Stimulated activated CD8-positive, alpha-beta memory T cell treated with anti-CD3 and anti-CD28 coated beads, Interleukin-12 subunit alpha, Interleukin-12 subunit beta, amount 100 ng/mL, for 24 hours (primary cell): Measurements from ENCODE around the gene ANKS1A.

Experiments used
- DNase-seq: peaks from one replicate; pipeline ENCODE4 v3.0.0-alpha.2; 2020; ENCODE audit errors: extremely low read depth

ANKS1A gene

DNA sequence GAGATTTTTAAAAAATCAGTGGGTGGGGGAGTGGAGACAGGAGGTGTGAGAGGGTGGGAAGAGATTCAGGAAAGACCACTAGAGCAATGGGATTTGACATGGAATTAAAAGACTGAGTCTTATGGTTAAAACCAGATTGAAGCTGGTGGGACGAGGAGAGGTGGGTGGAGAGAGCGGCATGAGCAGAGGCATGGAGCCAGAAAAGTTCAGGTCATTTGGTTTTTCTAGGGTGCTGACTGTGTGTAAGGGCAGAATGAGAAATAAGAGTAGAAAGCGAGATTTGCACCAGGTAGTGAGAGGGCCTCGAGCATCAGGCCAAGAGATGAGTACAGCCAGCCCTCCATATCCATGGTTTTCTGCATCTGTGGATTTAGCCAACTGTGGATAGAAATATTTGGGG is 130.8 kb downstream of the ANKS1A start:
- no peak for DNase-seq

DNA sequence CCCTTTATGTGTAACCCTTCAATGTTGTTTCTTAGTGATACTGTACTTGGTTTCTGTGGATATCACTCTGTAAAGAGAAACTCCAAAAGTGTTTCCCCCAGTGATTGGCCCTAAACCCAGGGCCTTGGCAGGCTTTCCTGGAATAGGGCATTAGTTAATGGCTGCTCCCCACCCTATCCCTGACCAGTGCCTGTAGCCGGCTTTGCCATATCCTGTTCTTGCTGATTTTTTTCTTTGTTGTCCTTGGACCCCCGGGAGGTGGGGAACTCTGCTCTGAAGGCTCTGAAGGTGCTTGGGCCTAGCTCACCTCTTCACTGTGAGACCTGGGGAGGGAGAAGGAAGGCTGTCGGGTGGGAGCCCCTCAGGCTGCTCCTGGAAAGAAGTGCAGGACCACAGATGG is 131.9 kb downstream of the ANKS1A start:
- no peak for DNase-seq

GRCh38 chr6:35023091-35024000 is 134.3 kb downstream of the ANKS1A start:
- DNase-seq: no peak

DNA sequence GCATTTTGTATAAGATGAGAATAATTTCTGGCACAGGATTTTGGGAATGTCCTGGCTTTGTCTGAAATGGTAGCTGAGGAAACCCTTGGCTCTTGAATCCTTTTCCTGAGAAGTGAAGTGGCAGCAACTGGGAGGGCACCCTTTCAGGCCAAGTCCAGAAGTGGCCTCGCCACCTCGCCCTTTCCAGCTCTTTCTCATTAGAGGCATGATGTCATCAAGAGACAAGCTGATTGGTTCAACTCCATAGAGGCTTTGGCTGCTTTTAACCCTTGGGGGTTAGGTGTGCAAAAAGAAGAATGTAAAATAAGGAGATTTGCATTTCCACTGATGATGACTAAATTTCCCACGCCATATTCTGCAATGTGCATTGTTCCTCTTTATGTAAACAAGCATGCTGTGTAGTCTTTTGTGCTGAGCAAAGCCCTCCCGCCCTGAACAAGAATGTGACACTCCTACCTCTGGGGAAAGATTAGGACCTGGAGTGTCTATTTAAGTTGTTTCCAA is 135.5 kb downstream of the ANKS1A start:
- DNase-seq: no peak

- DNase-seq: no peak
These were observed 136.5 kb downstream of the ANKS1A start for GRCh38 chr6:35025232-35026188.

GRCh38 chr6:35026434-35027222 is 137.6 kb downstream of the ANKS1A start:
- no peak for DNase-seq

GRCh38 chr6:35027807-35028206 is 138.8 kb downstream of the ANKS1A start:
- no peak for DNase-seq

- no peak for DNase-seq
These were observed 140.0 kb downstream of the ANKS1A start for GRCh38 chr6:35028781-35029769.

DNA sequence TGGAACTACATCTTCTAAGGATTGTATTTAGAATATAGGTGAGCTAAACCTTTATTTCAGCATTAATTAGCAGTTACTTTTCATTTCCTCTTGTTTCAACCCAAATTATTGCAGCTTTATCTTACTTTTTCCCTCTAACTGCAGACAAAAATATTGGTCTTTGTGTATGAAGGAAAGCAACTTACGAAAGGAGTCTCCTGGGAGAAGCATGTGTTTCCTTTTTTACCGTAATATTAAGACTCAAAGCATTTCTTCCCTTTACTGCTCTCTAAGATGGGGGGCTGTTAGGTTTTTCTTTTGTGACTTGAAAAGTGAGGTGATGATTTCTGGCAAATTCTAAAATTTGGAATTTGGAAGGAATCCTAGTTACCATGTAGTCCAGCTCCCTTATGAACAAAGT is 141.0 kb downstream of the ANKS1A start:
- DNase-seq: no peak

DNA sequence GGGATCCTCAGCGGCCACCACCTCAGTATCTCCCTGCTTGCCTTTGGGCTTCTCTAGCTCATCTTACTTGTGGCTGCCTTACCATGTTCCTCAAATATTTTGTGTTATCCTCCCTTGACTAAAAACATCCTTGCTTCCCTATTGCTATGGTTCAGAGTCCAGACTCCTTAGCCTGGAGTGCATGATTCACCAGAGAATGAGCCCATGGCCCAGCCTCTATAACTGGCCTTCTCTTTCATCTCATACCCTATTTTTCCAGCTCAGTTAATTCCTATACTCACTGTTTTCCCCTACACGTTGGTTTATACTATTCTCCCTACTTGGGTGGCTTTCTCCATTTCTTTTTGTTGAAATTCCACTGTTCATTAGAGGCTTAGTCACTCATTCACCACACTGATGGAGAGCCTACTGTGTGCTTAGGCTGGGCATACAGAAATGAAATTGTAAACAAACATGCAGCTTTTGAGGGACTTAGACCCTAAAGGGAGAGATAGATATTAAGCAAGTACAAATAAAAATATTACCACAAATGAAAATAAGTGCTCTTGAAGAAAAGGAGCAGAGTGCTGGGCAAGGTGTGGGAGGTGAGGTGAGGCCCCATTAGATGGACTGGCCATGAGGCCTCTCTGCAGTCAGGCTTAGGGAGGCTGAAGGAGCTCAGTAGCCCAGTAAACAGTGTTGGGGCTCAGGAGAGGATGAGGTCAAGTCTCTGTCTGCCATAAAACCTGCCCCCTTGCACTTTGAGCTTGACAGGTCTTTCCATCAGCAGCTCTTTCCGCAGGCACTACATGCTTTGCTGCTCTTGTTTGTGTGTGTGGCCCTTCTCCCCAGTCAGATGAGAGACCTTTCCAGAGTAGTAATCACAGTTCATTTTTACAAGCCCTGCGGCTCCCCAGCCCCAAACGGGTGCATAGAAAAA is 142.8 kb downstream of the ANKS1A start:
- no peak for DNase-seq

DNA sequence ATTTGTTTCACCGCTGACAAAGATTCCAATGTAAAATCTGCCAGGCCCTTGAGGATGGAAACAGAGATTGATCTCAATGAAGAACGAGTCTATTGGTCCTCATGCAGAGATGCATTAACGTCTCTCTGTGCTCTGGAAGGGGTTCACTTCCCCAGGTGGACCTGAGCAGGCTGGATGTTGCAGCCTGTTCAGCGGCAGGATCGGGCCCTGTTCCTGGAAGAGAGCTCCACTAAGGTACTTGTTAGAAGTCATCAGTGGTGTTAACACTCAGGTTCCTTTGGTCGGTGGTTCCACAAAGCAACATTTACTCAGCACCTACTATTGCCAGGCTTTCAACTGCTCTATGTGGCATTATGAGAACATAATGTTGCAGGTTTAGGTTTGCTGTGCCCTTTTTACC is 144.6 kb downstream of the ANKS1A start:
- no peak for DNase-seq

GRCh38 chr6:35034411-35035191 is 145.5 kb downstream of the ANKS1A start:
- DNase-seq: no peak

GRCh38 chr6:35035481-35036030 is 146.5 kb downstream of the ANKS1A start:
- no peak for DNase-seq

DNA sequence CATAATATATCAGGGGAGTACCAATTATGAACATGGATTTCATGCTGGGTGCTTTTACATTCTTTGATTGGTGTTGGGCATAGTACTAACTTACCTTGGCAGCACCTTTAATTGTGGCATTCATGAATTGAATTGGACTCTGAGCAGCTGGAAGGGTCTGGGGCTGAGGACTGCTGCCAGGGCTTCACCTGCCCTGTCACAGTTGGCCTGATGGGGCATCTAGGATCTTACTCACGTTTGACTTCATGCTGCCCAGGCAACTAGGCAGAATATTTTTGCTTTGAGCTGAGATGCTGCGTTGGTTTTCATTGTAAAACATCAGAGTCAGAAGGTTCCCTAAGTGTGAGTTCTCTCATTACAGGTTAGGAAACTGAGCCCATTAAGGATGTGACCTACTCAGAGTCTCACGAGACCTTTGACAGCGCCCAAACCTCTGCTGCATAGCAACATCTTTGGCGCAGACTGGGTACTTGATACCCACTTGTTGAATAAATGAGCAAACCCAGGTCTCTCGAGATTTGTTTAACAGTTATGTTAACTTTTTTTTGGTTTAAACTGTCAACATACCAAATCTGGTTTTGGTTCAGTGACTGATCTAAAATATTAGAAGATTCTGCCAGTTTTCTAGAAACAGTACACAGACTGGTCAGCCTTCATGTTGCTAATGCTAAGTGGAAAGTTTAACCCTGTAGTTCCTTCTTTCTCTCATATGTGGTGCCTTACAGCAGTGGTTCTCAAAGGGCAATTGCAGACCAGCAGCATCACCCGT is 147.2 kb downstream of the ANKS1A start:
- no peak for DNase-seq

DNA sequence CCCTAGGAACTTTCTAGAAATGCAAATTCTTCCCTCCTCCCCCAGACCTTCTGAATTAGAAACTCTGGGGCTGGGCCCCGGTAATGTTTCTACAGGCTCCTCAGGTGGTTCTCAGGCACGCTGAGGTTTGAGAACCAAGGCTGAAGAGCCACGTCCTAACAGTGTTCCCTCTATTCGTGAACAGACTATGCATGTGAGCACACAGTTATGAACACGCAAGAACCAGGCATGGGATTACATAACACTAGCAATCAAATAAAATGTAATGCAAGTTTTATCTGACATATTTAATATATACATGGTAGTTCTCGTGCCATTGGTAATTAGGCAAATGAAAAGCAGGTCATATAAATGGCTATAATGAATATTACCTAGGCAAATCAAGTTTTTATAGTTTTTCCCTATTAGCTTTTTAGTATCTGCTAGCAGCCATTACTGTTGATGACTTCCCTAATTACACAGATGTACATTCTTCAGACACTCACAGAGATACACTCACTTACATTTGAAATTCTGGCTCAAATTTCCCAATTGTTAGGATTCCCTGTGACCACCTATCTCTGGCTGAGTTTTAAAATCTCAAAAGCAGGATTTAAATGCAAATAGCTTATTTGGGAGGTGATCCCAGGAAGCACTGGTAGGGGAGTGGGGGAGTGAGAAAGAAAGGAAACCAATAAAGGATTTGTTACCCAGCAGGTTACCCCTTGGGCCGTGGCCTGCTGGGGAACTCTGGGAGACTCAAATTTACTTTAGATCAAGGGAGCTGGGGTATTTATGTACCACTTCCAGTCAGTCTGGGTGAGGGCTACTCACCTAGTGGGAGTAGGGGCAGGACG is 148.0 kb downstream of the ANKS1A start:
- DNase-seq: no peak

GRCh38 chr6:35037664-35038038 is 148.6 kb downstream of the ANKS1A start:
- DNase-seq: no peak

GRCh38 chr6:35038076-35038475 is 149.0 kb downstream of the ANKS1A start:
- no peak for DNase-seq
